K562 (cell line): ENCODE data around the gene BAG2. TPM values are rescaled to one million over a fixed set of nuclear protein-coding genes. Genes with fewer than 3 reads are reported as not detected.

Experiments used
- BCOR ChIP-seq: fragments of 450-650 bp; IDR thresholded peaks from 2 replicates; pipeline ENCODE4 v1.6.1; 2016
- EHMT2 ChIP-seq: fragments of 450-650 bp; IDR thresholded peaks from 2 replicates; pipeline ENCODE4 v1.6.1; 2018; ENCODE audit warnings: antibody characterized with exemption
- MECOM ChIP-seq: fragments of 250-450 bp; sonication (Bioruptor Pico); IDR thresholded peaks from 2 replicates; pipeline ENCODE4 v1.8.0; 2022; ENCODE audit warnings: inconsistent platforms
- PHF21A ChIP-seq: fragments of 450-650 bp; IDR thresholded peaks from 2 replicates; pipeline ENCODE4 v1.6.1; 2017; ENCODE audit warnings: low read depth, borderline replicate concordance
- RERE ChIP-seq: sonication (generic); formaldehyde crosslinking; IDR thresholded peaks from 2 replicates; pipeline ENCODE4 v1.8.0; 2023; ENCODE audit warnings: missing genetic modification reagents, mild to moderate bottlenecking, borderline replicate concordance
- UBTF ChIP-seq, 2 experiments: IDR thresholded peaks; 2 replicates each; pipeline ENCODE4 v1.6.1; 2012; ENCODE audit warnings: improper control_type of control experiment in 2 of 2, low read depth in 2 of 2, low read length in 2 of 2, borderline replicate concordance in 1 of 2
- ZBTB7A ChIP-seq: IDR thresholded peaks from 2 replicates; pipeline ENCODE4 v1.6.1; 2011; ENCODE audit warnings: low read depth, mild to moderate bottlenecking, low read length, moderate library complexity, borderline replicate concordance; ENCODE audit not compliant: control insufficient read depth
- ZNF23 ChIP-seq: fragments of 250-450 bp; sonication (Bioruptor Pico); IDR thresholded peaks from 2 replicates; pipeline ENCODE4 v1.4.0; 2020; ENCODE audit warnings: mild to moderate bottlenecking
- polyA plus RNA-seq, 8 experiments: library from polyadenylated mRNA; depleted of rRNA in 4 of 8; stranded (reverse) in 5 of 8; unstranded in 3 of 8; fragments of >200 nt; fragmentation: Nextera tagmentation in 2 of 8; fragmentation: Illumina TruSeq in 1 of 8; extraction: Ambion mirVana in 2 of 8; extraction: Trizol in 1 of 8; gene quantifications; 2 replicates each; pipeline versions ENCODE4 v1.2.1 to v1.2.3, GENCODE V29; 2011 to 2014; ENCODE audit warnings: inconsistent platforms in 1 of 8, missing spikeins in 1 of 8
- total RNA-seq, 7 experiments: library from RNA; depleted of rRNA in 6 of 7; stranded (reverse); fragments of >200 nt in 6 of 7; fragmentation: Illumina TruSeq in 2 of 7; extraction: Trizol in 2 of 7; gene quantifications; 2 replicates each; pipeline versions ENCODE4 v1.2.1 to v1.2.3, GENCODE V29; 2011 to 2021; ENCODE audit warnings: low replicate concordance in 1 of 7
- TF ChIP-seq, protein P1 (sequence below), 2 experiments: fragments of 150-350 bp in 1 of 2; IDR thresholded peaks; 2 replicates each; pipeline ENCODE4 v1.6.1; 2012 to 2016; ENCODE audit warnings: low read depth in 2 of 2, low read length in 2 of 2, mild to moderate bottlenecking in 1 of 2, moderate library complexity in 1 of 2
- TF ChIP-seq, protein P2 (sequence below): fragments of 450-650 bp; IDR thresholded peaks from one replicate; pipeline ENCODE4 v1.6.1; 2018; ENCODE audit warnings: mild to moderate bottlenecking, moderate library complexity; ENCODE audit not compliant: partially characterized antibody
- TF ChIP-seq, protein P3 (sequence below): fragments of 200-800 bp; sonication (Bioruptor generic); IDR thresholded peaks from 2 replicates; pipeline ENCODE4 v1.6.1; 2017; ENCODE audit warnings: missing genetic modification characterization, missing compliant biosample characterization

The BAG2 gene
- total and polyA plus RNA-seq, 9 of the 15 experiments (the other 6 are each of a cell fraction or from before 2014, with no cell fraction given): 12.8 to 20.7 (median 17.6) TPM

DNA sequence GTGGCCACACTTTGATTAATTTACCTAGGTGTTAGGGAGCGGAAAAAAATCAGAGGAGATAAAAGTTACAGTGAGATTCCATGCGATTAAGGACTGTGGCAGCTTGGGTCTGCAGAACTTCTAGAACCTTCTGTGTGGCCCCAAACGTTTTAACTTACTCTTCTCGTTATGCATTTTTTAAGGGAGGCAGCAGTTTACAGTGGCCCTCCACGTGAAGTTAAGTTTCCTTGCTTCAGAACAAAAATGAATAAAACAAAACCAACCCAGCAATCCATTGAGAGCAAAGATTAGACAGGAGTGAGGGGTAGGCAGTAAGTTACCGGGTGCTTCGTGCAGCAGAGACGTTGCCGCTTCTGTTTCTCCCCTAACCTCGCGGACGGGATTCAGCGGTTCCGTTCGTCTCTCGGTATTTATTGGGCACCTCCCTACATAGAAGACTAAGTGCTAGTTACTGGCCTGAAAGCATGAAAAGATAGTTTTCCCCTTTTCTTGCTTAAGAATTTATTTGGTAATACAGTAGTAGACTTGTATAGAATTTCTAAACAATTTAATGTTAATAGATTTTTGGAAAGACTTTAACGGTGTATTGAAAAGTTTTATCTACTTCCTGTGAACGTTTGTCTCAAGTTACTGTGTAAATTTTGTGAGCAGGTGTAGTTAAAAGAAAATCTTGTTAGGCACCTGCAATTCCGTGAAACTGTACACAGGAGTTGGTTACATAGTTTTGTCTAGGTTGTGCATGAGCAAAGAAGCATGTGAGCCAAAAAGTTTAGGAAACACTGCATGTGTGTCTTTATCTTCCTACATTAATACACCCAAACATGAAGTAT lies 1.1 kb downstream of the BAG2 start (continued):
- TF ChIP-seq, protein P1, sequence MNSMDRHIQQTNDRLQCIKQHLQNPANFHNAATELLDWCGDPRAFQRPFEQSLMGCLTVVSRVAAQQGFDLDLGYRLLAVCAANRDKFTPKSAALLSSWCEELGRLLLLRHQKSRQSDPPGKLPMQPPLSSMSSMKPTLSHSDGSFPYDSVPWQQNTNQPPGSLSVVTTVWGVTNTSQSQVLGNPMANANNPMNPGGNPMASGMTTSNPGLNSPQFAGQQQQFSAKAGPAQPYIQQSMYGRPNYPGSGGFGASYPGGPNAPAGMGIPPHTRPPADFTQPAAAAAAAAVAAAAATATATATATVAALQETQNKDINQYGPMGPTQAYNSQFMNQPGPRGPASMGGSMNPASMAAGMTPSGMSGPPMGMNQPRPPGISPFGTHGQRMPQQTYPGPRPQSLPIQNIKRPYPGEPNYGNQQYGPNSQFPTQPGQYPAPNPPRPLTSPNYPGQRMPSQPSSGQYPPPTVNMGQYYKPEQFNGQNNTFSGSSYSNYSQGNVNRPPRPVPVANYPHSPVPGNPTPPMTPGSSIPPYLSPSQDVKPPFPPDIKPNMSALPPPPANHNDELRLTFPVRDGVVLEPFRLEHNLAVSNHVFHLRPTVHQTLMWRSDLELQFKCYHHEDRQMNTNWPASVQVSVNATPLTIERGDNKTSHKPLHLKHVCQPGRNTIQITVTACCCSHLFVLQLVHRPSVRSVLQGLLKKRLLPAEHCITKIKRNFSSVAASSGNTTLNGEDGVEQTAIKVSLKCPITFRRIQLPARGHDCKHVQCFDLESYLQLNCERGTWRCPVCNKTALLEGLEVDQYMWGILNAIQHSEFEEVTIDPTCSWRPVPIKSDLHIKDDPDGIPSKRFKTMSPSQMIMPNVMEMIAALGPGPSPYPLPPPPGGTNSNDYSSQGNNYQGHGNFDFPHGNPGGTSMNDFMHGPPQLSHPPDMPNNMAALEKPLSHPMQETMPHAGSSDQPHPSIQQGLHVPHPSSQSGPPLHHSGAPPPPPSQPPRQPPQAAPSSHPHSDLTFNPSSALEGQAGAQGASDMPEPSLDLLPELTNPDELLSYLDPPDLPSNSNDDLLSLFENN (IDR thresholded peaks at IDR 0.05; ENCODE audit: low read depth in 2 of 2, low read length in 2 of 2): no peak
- TF ChIP-seq, protein P2, sequence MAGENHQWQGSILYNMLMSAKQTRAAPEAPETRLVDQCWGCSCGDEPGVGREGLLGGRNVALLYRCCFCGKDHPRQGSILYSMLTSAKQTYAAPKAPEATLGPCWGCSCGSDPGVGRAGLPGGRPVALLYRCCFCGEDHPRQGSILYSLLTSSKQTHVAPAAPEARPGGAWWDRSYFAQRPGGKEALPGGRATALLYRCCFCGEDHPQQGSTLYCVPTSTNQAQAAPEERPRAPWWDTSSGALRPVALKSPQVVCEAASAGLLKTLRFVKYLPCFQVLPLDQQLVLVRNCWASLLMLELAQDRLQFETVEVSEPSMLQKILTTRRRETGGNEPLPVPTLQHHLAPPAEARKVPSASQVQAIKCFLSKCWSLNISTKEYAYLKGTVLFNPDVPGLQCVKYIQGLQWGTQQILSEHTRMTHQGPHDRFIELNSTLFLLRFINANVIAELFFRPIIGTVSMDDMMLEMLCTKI: no peak
- TF ChIP-seq, protein P3, sequence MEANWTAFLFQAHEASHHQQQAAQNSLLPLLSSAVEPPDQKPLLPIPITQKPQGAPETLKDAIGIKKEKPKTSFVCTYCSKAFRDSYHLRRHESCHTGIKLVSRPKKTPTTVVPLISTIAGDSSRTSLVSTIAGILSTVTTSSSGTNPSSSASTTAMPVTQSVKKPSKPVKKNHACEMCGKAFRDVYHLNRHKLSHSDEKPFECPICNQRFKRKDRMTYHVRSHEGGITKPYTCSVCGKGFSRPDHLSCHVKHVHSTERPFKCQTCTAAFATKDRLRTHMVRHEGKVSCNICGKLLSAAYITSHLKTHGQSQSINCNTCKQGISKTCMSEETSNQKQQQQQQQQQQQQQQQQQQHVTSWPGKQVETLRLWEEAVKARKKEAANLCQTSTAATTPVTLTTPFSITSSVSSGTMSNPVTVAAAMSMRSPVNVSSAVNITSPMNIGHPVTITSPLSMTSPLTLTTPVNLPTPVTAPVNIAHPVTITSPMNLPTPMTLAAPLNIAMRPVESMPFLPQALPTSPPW: no peak
- TF ChIP-seq ZBTB7A (no peak), PHF21A (no peak), MECOM (CRISPR knock-in tag) (no peak), BCOR (no peak), ZNF23 (no peak), RERE (CRISPR knock-in tag) (no peak), EHMT2 (no peak), UBTF (IDR thresholded peaks at IDR 0.05; ENCODE audit: borderline replicate concordance in 1 of 2, low read depth in 2 of 2, low read length in 2 of 2) (0 out of 4 replicates have a peak, but pooled peaks of 1 of the 2 experiments have one; percentile 59)
